K562 (cell line): ENCODE measurements around the gene SPOCD1. TPM values are rescaled to one million over a fixed set of nuclear protein-coding genes. Genes with fewer than 3 reads are reported as not detected.
A peak's percentile ranks its signal among the peaks of the same experiment; 100 is the strongest.

Experiments used
- ATAC-seq: fragments of 200-7000 bp; cut with Tn5 transposase; 3 replicates; pipeline ENCODE4 v1.9.1; 2020; ENCODE audit warnings: moderate library complexity
- BruUV-seq: library from RNA; stranded (reverse); fragments of 400-500 nt; replicated peaks from 2 replicates; lab custom pipeline; 2021; lab: Mats Ljungman, UMichigan
- CTCF ChIA-PET: fragments of 300-600 bp; formaldehyde crosslinking; extraction: SDS; loops from one replicate; lab custom pipeline; 2021; ENCODE audit warnings: low intra/inter-chr PET ratio; lab: Yijun Ruan, JAX
- POLR2A ChIA-PET: fragments of 300-600, 350-650 bp; sonication (Branson Sonifier 250); formaldehyde crosslinking; extraction: SDS; loops from one replicate; lab custom pipeline; 2021; ENCODE audit warnings: antibody characterized with exemption, inconsistent platforms; lab: Yijun Ruan, JAX
- DNase-seq, 4 experiments: peaks; one replicate each; pipeline versions ENCODE4 v3.0.0 to v3.0.0-alpha.2; 2011 to 2018; ENCODE audit warnings: low spot score in 3 of 4, mixed read lengths in 3 of 4; ENCODE audit errors: extremely low read depth in 1 of 4
- FAIRE-seq: peaks from 2 replicates; lab custom pipeline; 2011; peaks lifted over from hg19 to GRCh38; lab: Jason Lieb, UNC
- H2AFZ ChIP-seq: 2 replicates; pipeline ENCODE4 v1.6.0; 2011; ENCODE audit warnings: low read depth, low read length, control low read depth, inconsistent platforms
- H3K27ac ChIP-seq: fragments of 200-600 bp; 3 replicates; pipeline ENCODE4 v1.8.0; 2011; ENCODE audit warnings: low read depth, mild to moderate bottlenecking, control low read depth, inconsistent platforms, low read length, moderate library complexity, mixed read lengths; ENCODE audit errors: extremely low read depth
- H3K27me3 ChIP-seq, 2 experiments: fragments of 300-600 bp in 1 of 2; 2 replicates in 1 of 2; 3 replicates in 1 of 2; pipeline versions ENCODE4 v1.6.0 to v1.8.0; 2011; ENCODE audit warnings: inconsistent platforms in 2 of 2, low read length in 2 of 2, mild to moderate bottlenecking in 1 of 2, mixed read lengths in 1 of 2, moderate library complexity in 1 of 2; ENCODE audit not compliant: control insufficient read depth in 2 of 2, insufficient read depth in 2 of 2
- H3K36me3 ChIP-seq: fragments of 300-600 bp; 3 replicates; pipeline ENCODE4 v1.8.0; 2011; ENCODE audit warnings: mild to moderate bottlenecking, low read length, inconsistent platforms; ENCODE audit not compliant: control insufficient read depth, insufficient read depth
- H3K4me1 ChIP-seq, 2 experiments: fragments of 200-600 bp in 1 of 2; replicated peaks in 1 of 2; 2 replicates in 1 of 2; 3 replicates in 1 of 2; pipeline versions ENCODE4 v1.5.1 to v1.8.0; 2011; ENCODE audit warnings: inconsistent platforms in 2 of 2, low read length in 2 of 2, mild to moderate bottlenecking in 1 of 2, mixed read lengths in 1 of 2, moderate library complexity in 1 of 2; ENCODE audit not compliant: control insufficient read depth in 2 of 2, insufficient read depth in 2 of 2
- H3K4me2 ChIP-seq: 2 replicates; pipeline ENCODE4 v1.6.1; 2011; ENCODE audit warnings: low read length, control low read depth, inconsistent platforms, mixed read lengths; ENCODE audit not compliant: insufficient read depth
- H3K4me3 ChIP-seq: fragments of 200-600 bp; sonication (generic), shearing (Covaris generic); 2 replicates; pipeline ENCODE4 v1.5.1; 2016; ENCODE audit warnings: control low read depth, inconsistent platforms
- H3K79me2 ChIP-seq: fragments of 200-600 bp; 3 replicates; pipeline ENCODE4 v1.8.0; 2011; ENCODE audit warnings: low read length, inconsistent platforms; ENCODE audit not compliant: control insufficient read depth, insufficient read depth
- H3K9ac ChIP-seq, 2 experiments: 2 replicates each; pipeline versions ENCODE4 v1.6.0 to v1.6.1; 2011; ENCODE audit warnings: low read depth in 2 of 2, low read length in 2 of 2, control low read depth in 1 of 2, inconsistent platforms in 1 of 2, mild to moderate bottlenecking in 1 of 2, mixed read lengths in 1 of 2; ENCODE audit not compliant: insufficient read depth in 1 of 2
- H3K9me1 ChIP-seq: one replicate; pipeline ENCODE4 v1.6.0; 2011; ENCODE audit warnings: inconsistent platforms, mild to moderate bottlenecking, low read length, moderate library complexity; ENCODE audit not compliant: control insufficient read depth, insufficient read depth
- H3K9me3 ChIP-seq: replicated peaks from 2 replicates; pipeline ENCODE4 v1.5.1; 2011; ENCODE audit warnings: low read depth, low read length, inconsistent platforms; ENCODE audit not compliant: control insufficient read depth, insufficient read depth
- H4K20me1 ChIP-seq: replicated peaks from 2 replicates; pipeline ENCODE4 v1.6.1; 2011; ENCODE audit warnings: low read length, inconsistent platforms, mixed read lengths; ENCODE audit not compliant: control insufficient read depth, insufficient read depth
- BCOR ChIP-seq: fragments of 450-650 bp; IDR thresholded peaks from 2 replicates; pipeline ENCODE4 v1.6.1; 2016
- DACH1 ChIP-seq: fragments of 450-650 bp; IDR thresholded peaks from 2 replicates; pipeline ENCODE4 v1.6.1; 2018; ENCODE audit not compliant: partially characterized antibody
- DPF2 ChIP-seq: fragments of 450-650 bp; IDR thresholded peaks from 2 replicates; pipeline ENCODE4 v1.6.1; 2016
- GATA2 ChIP-seq: sonication (generic); formaldehyde crosslinking; IDR thresholded peaks from 2 replicates; pipeline ENCODE4 v1.4.0; 2020; ENCODE audit warnings: mild to moderate bottlenecking, missing genetic modification reagents
- GATAD2A ChIP-seq: fragments of 450-650 bp; IDR thresholded peaks from 2 replicates; pipeline ENCODE4 v1.6.1; 2017
- GATAD2B ChIP-seq: fragments of 450-650 bp; IDR thresholded peaks from 2 replicates; pipeline ENCODE4 v1.6.1; 2017; ENCODE audit warnings: mild to moderate bottlenecking, borderline replicate concordance
- HDAC1 ChIP-seq, 2 experiments: fragments of 450-650 bp; IDR thresholded peaks; 2 replicates each; pipeline ENCODE4 v1.6.1; 2016 to 2017; ENCODE audit warnings: inconsistent platforms in 1 of 2, mild to moderate bottlenecking in 1 of 2, moderate library complexity in 1 of 2
- HDAC2 ChIP-seq: fragments of 450-650 bp; IDR thresholded peaks from 2 replicates; pipeline ENCODE4 v1.6.1; 2016; ENCODE audit warnings: mild to moderate bottlenecking
- HNRNPUL1 ChIP-seq: fragments of 200-400 bp; formaldehyde crosslinking; IDR thresholded peaks from 2 replicates; pipeline ENCODE4 v1.6.1; 2017; ENCODE audit warnings: low read length
- JUND ChIP-seq, 2 experiments: IDR thresholded peaks; 2 replicates in 1 of 2; 3 replicates in 1 of 2; pipeline ENCODE4 v1.6.1; 2011; ENCODE audit warnings: borderline replicate concordance in 2 of 2, low read depth in 2 of 2, low read length in 2 of 2, improper control_type of control experiment in 1 of 2, missing biosample characterization in 1 of 2, missing genetic modification characterization in 1 of 2, missing genetic modification reagents in 1 of 2
- MTA1 ChIP-seq: fragments of 450-650 bp; IDR thresholded peaks from 2 replicates; pipeline ENCODE4 v1.6.1; 2017; ENCODE audit warnings: borderline replicate concordance
- MTA2 ChIP-seq: fragments of 450-650 bp; IDR thresholded peaks from 2 replicates; pipeline ENCODE4 v1.6.1; 2016; ENCODE audit warnings: low read depth
- SRSF9 ChIP-seq: fragments of 200-400 bp; formaldehyde crosslinking; IDR thresholded peaks from 2 replicates; pipeline ENCODE4 v1.6.1; 2017; ENCODE audit warnings: low read depth, low read length, borderline replicate concordance
- TRIM24 ChIP-seq, 2 experiments: fragments of 450-650 bp; IDR thresholded peaks; 2 replicates each; pipeline ENCODE4 v1.6.1; 2016
- ZNF668 ChIP-seq: fragments of 250-450 bp; sonication (Bioruptor Pico); IDR thresholded peaks from 2 replicates; pipeline ENCODE4 v1.8.0; 2022; ENCODE audit warnings: mild to moderate bottlenecking, inconsistent platforms
- WGBS: fragments of 100-300 bp; shearing (Covaris generic); methylation state at CpG from one replicate; pipeline ENCODE4 v1.1.6; 2016; ENCODE audit warnings: low coverage, mixed read lengths; ENCODE audit not compliant: insufficient coverage; ENCODE audit errors: missing lambda C conversion rate; 5-methylcytosine and 5-hydroxymethylcytosine counted together
- in situ Hi-C: fragments of 300-500 bp; cut with MboI; formaldehyde crosslinking; loops from 4 replicates; pipeline ENCODE4 v1.15.0; 2018; ENCODE audit warnings: inconsistent platforms, mixed read lengths
- intact Hi-C: fragments of 100-400 bp; cut with micrococcal nuclease; formaldehyde crosslinking; loops from 2 replicates; pipeline ENCODE4 v1.14.2; 2022
- polyA plus RNA-seq, 8 experiments: library from polyadenylated mRNA; depleted of rRNA in 4 of 8; stranded (reverse) in 5 of 8; unstranded in 3 of 8; fragments of >200 nt; fragmentation: Nextera tagmentation in 2 of 8; fragmentation: Illumina TruSeq in 1 of 8; extraction: Ambion mirVana in 2 of 8; extraction: Trizol in 1 of 8; gene quantifications; 2 replicates each; pipeline versions ENCODE4 v1.2.1 to v1.2.3, GENCODE V29; 2011 to 2014; ENCODE audit warnings: inconsistent platforms in 1 of 8, missing spikeins in 1 of 8
- total RNA-seq, 7 experiments: library from RNA; depleted of rRNA in 6 of 7; stranded (reverse); fragments of >200 nt in 6 of 7; fragmentation: Illumina TruSeq in 2 of 7; extraction: Trizol in 2 of 7; gene quantifications; 2 replicates each; pipeline versions ENCODE4 v1.2.1 to v1.2.3, GENCODE V29; 2011 to 2021; ENCODE audit warnings: low replicate concordance in 1 of 7
- TF ChIP-seq, protein P1 (sequence below), 2 experiments: IDR thresholded peaks in 1 of 2; conservative IDR thresholded peaks in 1 of 2; 2 replicates each; pipeline ENCODE4 v1.6.1; 2016; ENCODE audit warnings: low read depth in 2 of 2, mild to moderate bottlenecking in 1 of 2, missing compliant biosample characterization in 1 of 2, missing genetic modification characterization in 1 of 2, moderate library complexity in 1 of 2
- TF ChIP-seq, protein P2 (sequence below): fragments of 450-650 bp; IDR thresholded peaks from 2 replicates; pipeline ENCODE4 v1.6.1; 2016; ENCODE audit warnings: antibody characterized with exemption
- TF ChIP-seq, protein P3 (sequence below): sonication (generic); formaldehyde crosslinking; IDR thresholded peaks from 2 replicates; pipeline ENCODE4 v1.8.0; 2022; ENCODE audit warnings: mild to moderate bottlenecking, missing genetic modification reagents

Gene SPOCD1
- total and polyA plus RNA-seq, 9 of the 15 experiments (the other 6 are each of a cell fraction or from before 2014, with no cell fraction given): 0.03 to 0.71 (median 0.26) TPM; not detected in 1

DNA sequence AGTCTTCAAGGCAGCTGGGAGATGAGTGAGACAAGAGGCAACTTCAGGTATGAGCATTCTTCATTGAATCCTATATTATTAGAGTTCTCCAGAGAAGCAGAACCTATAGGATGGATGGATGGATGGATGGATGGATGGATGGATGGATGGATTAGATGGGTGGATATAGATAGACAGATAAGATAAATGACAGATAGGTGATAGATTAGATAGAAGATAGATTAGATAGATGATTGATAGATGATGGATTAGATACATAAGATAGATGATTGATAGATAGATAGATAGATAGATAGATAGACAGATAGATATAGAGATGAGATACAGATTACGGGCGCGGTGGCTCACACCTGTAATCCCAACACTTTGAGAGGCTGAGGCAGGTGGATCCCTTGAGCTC lies 43.2 kb upstream of the SPOCD1 start:
- DNase-seq: no peak
- no peak overlapping the region for H2AFZ ChIP-seq
- in situ Hi-C loops: no loop called here
- POLR2A ChIA-PET: interaction anchor here (0.6 to 1.4 kb wide), 3 partner anchors 9 to 180 kb away, joined by 3 to 4 read pairs (median 4); no protein-coding TSS in a partner anchor
- BruUV-seq: no TSS peak
- no peak overlapping the region for H3K4me3 ChIP-seq
- FAIRE-seq: no peak
- no peaks in the 10 kb centered on the region for H3K79me2 ChIP-seq
- no peaks in the 10 kb centered on the region for H3K9me3 ChIP-seq
- 88% methylated on average over 3 of the region's 3 CpGs for WGBS
- intact Hi-C loops: no loop called here
- no peaks in the 10 kb centered on the region; a peak in 1 of 5 replicates for H3K27me3 ChIP-seq
- no peak overlapping the region for H3K4me2 ChIP-seq
- no peaks in the 10 kb centered on the region for H3K36me3 ChIP-seq
- no peaks in the 10 kb centered on the region for H3K9me1 ChIP-seq
- peaks cover 0 to 10% of the 10 kb centered on the region in 2 experiments; a peak in 3 of 5 replicates for H3K4me1 ChIP-seq
- no peak for ATAC-seq
- no peak overlapping the region for H3K9ac ChIP-seq
- H4K20me1 ChIP-seq: no peaks in the 10 kb centered on the region
- 0 out of 2 replicates have a peak, but pooled peaks have one; percentile 29 for TF ChIP-seq HDAC2
- no peak for TF ChIP-seq HNRNPUL1
- no peak for TF ChIP-seq SRSF9
- TF ChIP-seq DACH1: peak; percentile 96
- TF ChIP-seq, protein P1, sequence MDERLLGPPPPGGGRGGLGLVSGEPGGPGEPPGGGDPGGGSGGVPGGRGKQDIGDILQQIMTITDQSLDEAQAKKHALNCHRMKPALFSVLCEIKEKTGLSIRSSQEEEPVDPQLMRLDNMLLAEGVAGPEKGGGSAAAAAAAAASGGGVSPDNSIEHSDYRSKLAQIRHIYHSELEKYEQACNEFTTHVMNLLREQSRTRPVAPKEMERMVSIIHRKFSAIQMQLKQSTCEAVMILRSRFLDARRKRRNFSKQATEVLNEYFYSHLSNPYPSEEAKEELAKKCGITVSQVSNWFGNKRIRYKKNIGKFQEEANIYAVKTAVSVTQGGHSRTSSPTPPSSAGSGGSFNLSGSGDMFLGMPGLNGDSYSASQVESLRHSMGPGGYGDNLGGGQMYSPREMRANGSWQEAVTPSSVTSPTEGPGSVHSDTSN (CRISPR knock-in tag; IDR thresholded peaks at IDR 0.05; ENCODE audit: low read depth): no peak
- TF ChIP-seq, protein P1 (tag; conservative IDR thresholded peaks at IDR 0.05; ENCODE audit: low read depth): peak; percentile 31; the same call in 1 of the 2 replicates
- peak; percentile 19 to 55; a peak in 2 of 4 replicates for TF ChIP-seq TRIM24 (IDR thresholded peaks at IDR 0.05)
- TF ChIP-seq HDAC1 (IDR thresholded peaks at IDR 0.05): peak in 1 of 2 experiments; percentile 68; a peak in 1 of 4 replicates
- TF ChIP-seq BCOR: peak; percentile 89; the same call in 1 of the 2 replicates
- 0 out of 2 replicates have a peak, but pooled peaks have one; percentile 22 for TF ChIP-seq MTA2
- TF ChIP-seq DPF2: peak; percentile 25; the same call in 1 of the 2 replicates
- TF ChIP-seq, protein P2, sequence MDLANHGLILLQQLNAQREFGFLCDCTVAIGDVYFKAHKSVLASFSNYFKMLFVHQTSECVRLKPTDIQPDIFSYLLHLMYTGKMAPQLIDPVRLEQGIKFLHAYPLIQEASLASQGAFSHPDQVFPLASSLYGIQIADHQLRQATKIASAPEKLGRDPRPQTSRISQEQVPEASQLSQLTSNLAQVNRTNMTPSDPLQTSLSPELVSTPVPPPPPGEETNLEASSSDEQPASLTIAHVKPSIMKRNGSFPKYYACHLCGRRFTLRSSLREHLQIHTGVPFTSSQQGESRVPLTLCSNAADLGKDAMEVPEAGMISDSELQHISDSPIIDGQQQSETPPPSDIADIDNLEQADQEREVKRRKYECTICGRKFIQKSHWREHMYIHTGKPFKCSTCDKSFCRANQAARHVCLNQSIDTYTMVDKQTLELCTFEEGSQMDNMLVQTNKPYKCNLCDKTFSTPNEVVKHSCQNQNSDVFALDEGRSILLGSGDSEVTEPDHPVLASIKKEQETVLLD: peak; percentile 93
- no peak for TF ChIP-seq JUND (IDR thresholded peaks at IDR 0.05; ENCODE audit: borderline replicate concordance, low read depth, low read length)
- TF ChIP-seq JUND (tag; IDR thresholded peaks at IDR 0.05; ENCODE audit: borderline replicate concordance, low read depth, low read length): no peak
- TF ChIP-seq, protein P3, sequence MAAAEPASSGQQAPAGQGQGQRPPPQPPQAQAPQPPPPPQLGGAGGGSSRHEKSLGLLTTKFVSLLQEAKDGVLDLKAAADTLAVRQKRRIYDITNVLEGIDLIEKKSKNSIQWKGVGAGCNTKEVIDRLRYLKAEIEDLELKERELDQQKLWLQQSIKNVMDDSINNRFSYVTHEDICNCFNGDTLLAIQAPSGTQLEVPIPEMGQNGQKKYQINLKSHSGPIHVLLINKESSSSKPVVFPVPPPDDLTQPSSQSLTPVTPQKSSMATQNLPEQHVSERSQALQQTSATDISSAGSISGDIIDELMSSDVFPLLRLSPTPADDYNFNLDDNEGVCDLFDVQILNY (CRISPR knock-in tag): 0 out of 2 replicates have a peak, but pooled peaks have one; percentile 28
- TF ChIP-seq GATAD2A: peak; percentile 60; the same call in 1 of the 2 replicates
- TF ChIP-seq GATAD2B: peak; percentile 95; the same call in 1 of the 2 replicates
- no peak for TF ChIP-seq ZNF668
- TF ChIP-seq MTA1: peak; percentile 93
- TF ChIP-seq GATA2: peak; percentile 90
- TF ChIP-seq, all 486 proteins: peak for 14
- CTCF ChIA-PET: no interaction called here
- H3K27ac ChIP-seq: no peak overlapping the region
